ACC112 (cell line): Measurements from ENCODE around the gene KRT4.
"Not testable (repeated sequence)": the region's sequence is repeated elsewhere in the genome, so short reads cannot be mapped to it uniquely, and the experiment has no call there.

Experiments
- H2AFZ ChIP-seq: fragments of 200-600 bp; sonication (generic); one replicate; pipeline ENCODE4 v1.6.0; 2017; ENCODE audit warnings: antibody characterized with exemption, low read length; ENCODE audit not compliant: unreplicated experiment
- H3K27ac ChIP-seq: fragments of 200-600 bp; sonication (generic); 2 replicates; pipeline ENCODE4 v1.5.1; 2014; ENCODE audit warnings: low read depth, mild to moderate bottlenecking, antibody characterized with exemption, low read length, moderate library complexity
- H3K27me3 ChIP-seq: fragments of 200-600 bp; sonication (generic); 2 replicates; pipeline ENCODE4 v1.6.1; 2014; ENCODE audit warnings: mild to moderate bottlenecking, antibody characterized with exemption, low read length, moderate library complexity, mixed read lengths; ENCODE audit not compliant: insufficient read depth
- H3K36me3 ChIP-seq: fragments of 200-600 bp; sonication (generic); 2 replicates; pipeline ENCODE4 v1.6.1; 2016; ENCODE audit warnings: mild to moderate bottlenecking, antibody characterized with exemption, low read length, moderate library complexity, mixed read lengths; ENCODE audit not compliant: insufficient read depth
- H3K4me1 ChIP-seq: fragments of 200-600 bp; sonication (generic); one replicate; pipeline ENCODE4 v1.6.1; 2016; ENCODE audit warnings: low read length, mixed read lengths; ENCODE audit not compliant: insufficient read depth, unreplicated experiment, control insufficient read depth
- H3K4me3 ChIP-seq: fragments of 200-600 bp; sonication (generic); 2 replicates; pipeline ENCODE4 v1.5.1; 2014; ENCODE audit warnings: mild to moderate bottlenecking, low read depth, low read length
- H3K79me2 ChIP-seq: fragments of 200-600 bp; sonication (generic); one replicate; pipeline ENCODE4 v1.6.0; 2016; ENCODE audit warnings: low read length; ENCODE audit not compliant: control insufficient read depth, unreplicated experiment, insufficient read depth

Gene KRT4

GRCh38 chr12:52796839-52797528, 16.9 kb downstream of the KRT4 start:
- peaks cover 14% of the 10 kb centered on the region for H3K4me1 ChIP-seq
- no peaks in the 10 kb centered on the region for H3K79me2 ChIP-seq
- no peaks in the 10 kb centered on the region for H3K36me3 ChIP-seq
- H2AFZ ChIP-seq = no peak overlapping the region
- no peak overlapping the region for H3K4me3 ChIP-seq
- peaks cover 30% of the 10 kb centered on the region for H3K27me3 ChIP-seq
- H3K27ac ChIP-seq = no peak overlapping the region

- Histone ChIP-seq H3K27ac (no peak overlapping the region), H3K36me3 (no peaks in the 10 kb centered on the region), H3K4me1 (peaks cover 14% of the 10 kb centered on the region), H3K4me3 (no peak overlapping the region), H2AFZ (no peak overlapping the region), H3K79me2 (no peaks in the 10 kb centered on the region), H3K27me3 (peaks cover 32% of the 10 kb centered on the region; the same call in 1 of the 2 replicates)
Observed at GRCh38 chr12:52796429-52796794, 17.5 kb downstream of the KRT4 start.

- peaks cover 14% of the 10 kb centered on the region for H3K4me1 ChIP-seq
- no peak within 1 kb of the TSS for H3K4me3 ChIP-seq
- no peaks in the 10 kb centered on the region for H3K36me3 ChIP-seq
- H3K27ac ChIP-seq = no peak within 1 kb of the TSS
- H3K79me2 ChIP-seq = no peaks in the 10 kb centered on the region
- no peak within 1 kb of the TSS for H2AFZ ChIP-seq
- peaks cover 38% of the 10 kb centered on the region for H3K27me3 ChIP-seq
Observed at GRCh38 chr12:52795694-52796428, 18.1 kb downstream of the KRT4 start, which contains the start of gene KRT3. Gene KRT3 (minus strand): TSS chr12:52796117. CDS start chr12:52796042, 75 bp downstream.

- not testable (repeated sequence) for H3K27ac ChIP-seq, H2AFZ ChIP-seq, H3K79me2 ChIP-seq, H3K4me3 ChIP-seq, H3K36me3 ChIP-seq
- peaks cover 43% of the 10 kb centered on the region for H3K27me3 ChIP-seq
- H3K4me1 ChIP-seq = peaks cover 14% of the 10 kb centered on the region
Observed at GRCh38 chr12:52795332-52795674, 18.6 kb downstream of the KRT4 start.

- no peak overlapping the region for H3K4me3 ChIP-seq
- peaks cover 49% of the 10 kb centered on the region for H3K27me3 ChIP-seq
- H3K4me1 ChIP-seq = peaks cover 14% of the 10 kb centered on the region
- H2AFZ ChIP-seq = no peak overlapping the region
- H3K27ac ChIP-seq = no peak overlapping the region
- H3K36me3 ChIP-seq = no peaks in the 10 kb centered on the region
- no peaks in the 10 kb centered on the region for H3K79me2 ChIP-seq
Observed at GRCh38 chr12:52794479-52795331, 19.2 kb downstream of the KRT4 start.

GRCh38 chr12:52792185-52793029, 21.5 kb downstream of the KRT4 start:
- Histone ChIP-seq H3K36me3 (no peaks in the 10 kb centered on the region), H3K79me2 (no peaks in the 10 kb centered on the region), H2AFZ (no peak overlapping the region), H3K27me3 (peaks cover 72% of the 10 kb centered on the region), H3K4me1 (no peaks in the 10 kb centered on the region), H3K4me3 (no peak overlapping the region), H3K27ac (no peak overlapping the region)

GRCh38 chr12:52791271-52792184, 22.4 kb downstream of the KRT4 start:
- Histone ChIP-seq H3K27ac (no peak overlapping the region), H3K4me3 (no peak overlapping the region), H2AFZ (no peak overlapping the region), H3K4me1 (no peaks in the 10 kb centered on the region), H3K36me3 (no peaks in the 10 kb centered on the region), H3K27me3 (peaks cover 80% of the 10 kb centered on the region), H3K79me2 (no peaks in the 10 kb centered on the region)

GRCh38 chr12:52790427-52791270, 23.3 kb downstream of the KRT4 start:
- Histone ChIP-seq H3K4me1 (no peaks in the 10 kb centered on the region), H3K36me3 (no peaks in the 10 kb centered on the region), H2AFZ (no peak overlapping the region), H3K27me3 (peaks cover 84% of the 10 kb centered on the region), H3K79me2 (no peaks in the 10 kb centered on the region), H3K27ac (no peak overlapping the region), H3K4me3 (peak overlapping the region; percentile 13)
